CD4-positive, alpha-beta T cell treated with Interleukin-21 for 1 hour (primary cell): ENCODE measurements around the gene CHCHD6.
A peak's percentile ranks its signal among the peaks of the same experiment; 100 is the strongest.

Source experiments
- DNase-seq: peaks from one replicate; pipeline ENCODE4 v3.0.0-alpha.2; 2020

The CHCHD6 gene

GRCh38 chr3:126746395-126747177, 42.5 kb downstream of the CHCHD6 start:
- no peak for DNase-seq

GRCh38 chr3:126747768-126748167, 43.7 kb downstream of the CHCHD6 start:
- no peak for DNase-seq

GRCh38 chr3:126748701-126749546, 44.9 kb downstream of the CHCHD6 start:
- no peak for DNase-seq

GRCh38 chr3:126749547-126749875, 45.5 kb downstream of the CHCHD6 start:
- DNase-seq: no peak

- DNase-seq: no peak
Observed at GRCh38 chr3:126749931-126750755, 46.1 kb downstream of the CHCHD6 start.

- no peak for DNase-seq
Observed at GRCh38 chr3:126750756-126751121, 46.7 kb downstream of the CHCHD6 start.

GRCh38 chr3:126751611-126752302, 47.7 kb downstream of the CHCHD6 start:
- no peak for DNase-seq

GRCh38 chr3:126752303-126753190, 48.5 kb downstream of the CHCHD6 start:
- peak; percentile 41 for DNase-seq

GRCh38 chr3:126753191-126754160, 49.4 kb downstream of the CHCHD6 start:
- no peak for DNase-seq

GRCh38 chr3:126755866-126756265, 51.8 kb downstream of the CHCHD6 start:
- no peak for DNase-seq

- DNase-seq: no peak
Observed at GRCh38 chr3:126758026-126758425, 54.0 kb downstream of the CHCHD6 start.

GRCh38 chr3:126758882-126759281, 54.8 kb downstream of the CHCHD6 start:
- no peak for DNase-seq

GRCh38 chr3:126760541-126760940, 56.5 kb downstream of the CHCHD6 start:
- no peak for DNase-seq

- DNase-seq: no peak
Observed at GRCh38 chr3:126763035-126763434, 59.0 kb downstream of the CHCHD6 start.

GRCh38 chr3:126765187-126766069, 61.4 kb downstream of the CHCHD6 start:
- DNase-seq: no peak

- DNase-seq: no peak
Observed at GRCh38 chr3:126766653-126767052, 62.6 kb downstream of the CHCHD6 start.

GRCh38 chr3:126768903-126769302, 64.9 kb downstream of the CHCHD6 start:
- no peak for DNase-seq

GRCh38 chr3:126770096-126770495, 66.1 kb downstream of the CHCHD6 start:
- DNase-seq: no peak

GRCh38 chr3:126773167-126773566, 69.1 kb downstream of the CHCHD6 start:
- no peak for DNase-seq
